Kidney capillary endothelial cell (primary cell): ENCODE results near the gene SLC48A1.

ENCODE experiments used
- DNase-seq: peaks from one replicate; pipeline ENCODE4 v3.0.0-alpha.2; 2018; ENCODE audit warnings: low spot score

SLC48A1 gene

GRCh38 chr12:47744005-47744651, 28.9 kb upstream of the SLC48A1 start:
- DNase-seq = no peak

- DNase-seq = no peak
Measured at GRCh38 chr12:47744778-47745436, 28.1 kb upstream of the SLC48A1 start.

GRCh38 chr12:47745485-47746041, 27.5 kb upstream of the SLC48A1 start:
- no peak for DNase-seq

GRCh38 chr12:47746073-47746472, 27.0 kb upstream of the SLC48A1 start:
- DNase-seq = no peak

- DNase-seq = no peak
Measured at GRCh38 chr12:47746523-47746922, 26.5 kb upstream of the SLC48A1 start.

- no peak for DNase-seq
Measured at GRCh38 chr12:47747126-47747525, 25.9 kb upstream of the SLC48A1 start.

- no peak for DNase-seq
Measured at GRCh38 chr12:47747596-47748506, 25.2 kb upstream of the SLC48A1 start.

GRCh38 chr12:47748507-47748828, 24.6 kb upstream of the SLC48A1 start:
- DNase-seq = no peak

- DNase-seq = no peak
Measured at GRCh38 chr12:47748899-47749298, 24.1 kb upstream of the SLC48A1 start.

- no peak for DNase-seq
Measured at GRCh38 chr12:47750229-47750798, 22.7 kb upstream of the SLC48A1 start.

- DNase-seq = no peak
Measured at GRCh38 chr12:47750916-47751470, 22.0 kb upstream of the SLC48A1 start.

- no peak for DNase-seq
Measured at GRCh38 chr12:47751561-47751960, 21.5 kb upstream of the SLC48A1 start.

GRCh38 chr12:47752121-47752520, 20.9 kb upstream of the SLC48A1 start:
- DNase-seq = no peak

GRCh38 chr12:47752552-47752951, 20.5 kb upstream of the SLC48A1 start:
- DNase-seq = no peak

- peak; percentile 87 for DNase-seq
Measured at GRCh38 chr12:47753021-47754001, 19.7 kb upstream of the SLC48A1 start.

- DNase-seq = no peak
Measured at GRCh38 chr12:47754126-47754525, 18.9 kb upstream of the SLC48A1 start.

- DNase-seq = no peak
Measured at GRCh38 chr12:47754881-47755280, 18.2 kb upstream of the SLC48A1 start.

- DNase-seq = no peak
Measured at GRCh38 chr12:47755655-47756562, 17.1 kb upstream of the SLC48A1 start.

- no peak for DNase-seq
Measured at GRCh38 chr12:47757364-47757839, 15.6 kb upstream of the SLC48A1 start.
